Nephron (organoid): Measurements from ENCODE around the gene HMX1.

Experiments used
- H3K27ac Mint-ChIP-seq, 3 experiments: 2 replicates each; pipeline ENCODE4 v1.8.0; 2020; ENCODE audit warnings: mixed read lengths in 3 of 3, mild to moderate bottlenecking in 2 of 3, moderate library complexity in 1 of 3
- H3K27me3 Mint-ChIP-seq: 2 replicates; pipeline ENCODE4 v1.8.0; 2021; ENCODE audit warnings: low read depth, mild to moderate bottlenecking, moderate library complexity, mixed read lengths
- H3K36me3 Mint-ChIP-seq: 2 replicates; pipeline ENCODE4 v1.8.0; 2020; ENCODE audit warnings: low read depth, mixed read lengths
- H3K4me1 Mint-ChIP-seq: 2 replicates; pipeline ENCODE4 v1.8.0; 2020; ENCODE audit warnings: mixed read lengths
- H3K4me3 Mint-ChIP-seq, 3 experiments: 2 replicates each; pipeline ENCODE4 v1.8.0; 2020; ENCODE audit warnings: mild to moderate bottlenecking in 3 of 3, mixed read lengths in 3 of 3, moderate library complexity in 2 of 3
- H3K9me3 Mint-ChIP-seq: 2 replicates; pipeline ENCODE4 v1.8.0; 2020; ENCODE audit warnings: mixed read lengths
- TF ChIP-seq, protein P1 (sequence below), 3 experiments: fragments of 200-600 bp; sonication (generic); IDR thresholded peaks; one replicate each; pipeline ENCODE4 v1.5.0; 2021; ENCODE audit warnings: antibody characterized with exemption in 3 of 3; ENCODE audit not compliant: unreplicated experiment in 3 of 3

The HMX1 gene

DNA sequence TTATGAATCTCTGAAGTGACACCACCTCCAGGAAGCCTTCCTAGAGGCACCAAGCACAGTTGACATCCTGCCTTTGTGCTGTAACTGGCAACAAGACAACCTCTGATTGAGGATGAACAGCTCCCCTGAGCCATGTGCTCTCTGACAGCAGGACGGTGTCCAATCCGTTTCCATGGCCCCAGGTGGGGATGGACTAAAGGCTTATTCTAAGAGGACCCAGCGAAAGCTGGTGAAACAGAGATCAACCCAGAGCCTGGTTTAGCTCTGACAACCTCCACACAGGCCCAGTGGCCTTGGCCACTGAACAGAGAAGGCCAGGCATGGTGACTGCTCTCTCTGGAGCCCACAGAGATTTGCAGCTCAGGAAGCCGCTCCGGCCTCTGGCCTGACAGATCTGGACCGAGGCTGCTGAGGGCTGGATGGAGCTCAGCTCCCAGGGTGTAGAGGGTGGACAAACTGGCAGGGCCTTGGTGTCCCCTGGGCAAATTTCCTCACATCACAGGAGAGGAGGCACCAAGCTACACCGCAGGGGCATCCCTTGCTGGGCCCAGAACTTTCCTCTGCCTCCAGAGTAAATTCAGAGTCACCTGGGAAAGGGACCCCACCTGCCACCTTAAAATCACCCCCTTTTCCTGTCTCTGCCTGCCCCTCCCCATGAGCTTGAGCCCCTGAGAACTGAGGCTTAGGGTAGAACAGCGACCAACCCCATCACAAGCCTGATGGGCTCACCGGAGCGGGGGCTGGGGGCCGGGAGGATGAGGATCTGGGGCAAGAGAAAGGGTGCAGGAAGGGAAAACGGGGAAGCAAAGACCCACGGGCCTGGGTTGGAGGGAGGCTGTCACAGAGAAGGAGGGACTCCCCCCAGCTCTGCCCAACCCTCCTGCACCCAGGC, 40.2 kb downstream of the HMX1 start:
- H3K4me3 Mint-ChIP-seq: no peak overlapping the region
- peaks cover 10% of the 10 kb centered on the region for H3K9me3 Mint-ChIP-seq
- no peaks in the 10 kb centered on the region for H3K4me1 Mint-ChIP-seq
- H3K27ac Mint-ChIP-seq: no peak overlapping the region
- TF ChIP-seq, protein P1, sequence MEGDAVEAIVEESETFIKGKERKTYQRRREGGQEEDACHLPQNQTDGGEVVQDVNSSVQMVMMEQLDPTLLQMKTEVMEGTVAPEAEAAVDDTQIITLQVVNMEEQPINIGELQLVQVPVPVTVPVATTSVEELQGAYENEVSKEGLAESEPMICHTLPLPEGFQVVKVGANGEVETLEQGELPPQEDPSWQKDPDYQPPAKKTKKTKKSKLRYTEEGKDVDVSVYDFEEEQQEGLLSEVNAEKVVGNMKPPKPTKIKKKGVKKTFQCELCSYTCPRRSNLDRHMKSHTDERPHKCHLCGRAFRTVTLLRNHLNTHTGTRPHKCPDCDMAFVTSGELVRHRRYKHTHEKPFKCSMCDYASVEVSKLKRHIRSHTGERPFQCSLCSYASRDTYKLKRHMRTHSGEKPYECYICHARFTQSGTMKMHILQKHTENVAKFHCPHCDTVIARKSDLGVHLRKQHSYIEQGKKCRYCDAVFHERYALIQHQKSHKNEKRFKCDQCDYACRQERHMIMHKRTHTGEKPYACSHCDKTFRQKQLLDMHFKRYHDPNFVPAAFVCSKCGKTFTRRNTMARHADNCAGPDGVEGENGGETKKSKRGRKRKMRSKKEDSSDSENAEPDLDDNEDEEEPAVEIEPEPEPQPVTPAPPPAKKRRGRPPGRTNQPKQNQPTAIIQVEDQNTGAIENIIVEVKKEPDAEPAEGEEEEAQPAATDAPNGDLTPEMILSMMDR (IDR thresholded peaks at IDR 0.05; ENCODE audit: unreplicated experiment in 3 of 3): no peak
- peaks cover 50% of the 10 kb centered on the region for H3K27me3 Mint-ChIP-seq
- H3K36me3 Mint-ChIP-seq: no peaks in the 10 kb centered on the region

DNA sequence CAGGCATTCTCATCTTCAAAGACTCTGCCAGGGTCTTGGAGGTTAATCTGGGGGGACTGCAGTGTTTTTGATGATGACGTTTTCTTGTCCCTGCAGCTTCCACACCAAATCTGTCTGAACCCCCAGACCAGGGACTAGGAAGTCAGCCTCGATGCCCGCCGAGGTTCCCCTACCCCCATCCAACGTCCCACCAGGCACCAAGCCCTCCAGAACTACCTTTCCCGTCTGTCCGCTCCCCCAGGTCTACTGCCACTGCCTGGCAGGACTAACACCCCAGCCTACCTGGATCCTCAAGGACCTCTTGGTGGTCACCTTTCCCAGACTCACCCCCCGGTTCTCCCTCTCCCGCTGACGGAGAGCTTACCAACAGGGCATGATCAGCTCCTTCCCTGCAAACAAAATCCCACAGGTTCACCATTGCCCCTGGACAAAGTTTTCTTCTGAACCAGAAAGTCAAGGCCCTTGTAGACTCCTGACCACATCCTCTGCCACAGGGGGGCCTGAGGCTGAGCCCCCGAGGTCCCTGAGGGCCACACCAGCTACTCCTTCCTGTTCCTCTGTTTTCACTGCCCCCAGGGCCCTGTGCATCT, 40.9 kb downstream of the HMX1 start:
- Mint-ChIP-seq H3K27ac (no peak overlapping the region), H3K4me1 (no peaks in the 10 kb centered on the region), H3K27me3 (peaks cover 52% of the 10 kb centered on the region), H3K9me3 (peaks cover 10% of the 10 kb centered on the region), H3K4me3 (no peak overlapping the region), H3K36me3 (no peaks in the 10 kb centered on the region)
- TF ChIP-seq, protein P1 (IDR thresholded peaks at IDR 0.05; ENCODE audit: unreplicated experiment in 3 of 3): no peak

DNA sequence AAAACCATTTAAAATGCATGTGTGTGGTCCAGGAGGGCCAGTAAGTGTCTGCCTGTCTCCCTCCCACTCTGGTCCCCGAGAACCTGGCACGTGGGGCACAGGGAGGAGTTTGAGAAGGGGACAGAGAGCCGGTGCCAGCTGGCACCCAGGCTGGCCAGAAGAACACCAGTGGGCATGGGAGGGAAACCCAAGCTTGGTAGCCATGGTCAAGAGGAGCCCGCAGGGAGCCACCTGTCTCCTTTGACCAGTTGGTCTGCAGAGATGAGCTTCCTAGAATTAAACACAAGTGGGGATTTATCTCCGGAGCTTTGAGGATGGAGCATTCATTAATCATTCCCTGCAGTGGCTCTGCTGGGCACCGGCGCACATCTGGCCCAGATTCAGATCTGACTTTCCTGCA, 41.6 kb downstream of the HMX1 start:
- no peaks in the 10 kb centered on the region for H3K36me3 Mint-ChIP-seq
- H3K27me3 Mint-ChIP-seq: peaks cover 58% of the 10 kb centered on the region
- no peak overlapping the region for H3K4me3 Mint-ChIP-seq
- H3K4me1 Mint-ChIP-seq: no peaks in the 10 kb centered on the region
- H3K27ac Mint-ChIP-seq: no peak overlapping the region
- H3K9me3 Mint-ChIP-seq: peaks cover 10% of the 10 kb centered on the region
- TF ChIP-seq, protein P1 (IDR thresholded peaks at IDR 0.05; ENCODE audit: unreplicated experiment in 3 of 3): no peak

DNA sequence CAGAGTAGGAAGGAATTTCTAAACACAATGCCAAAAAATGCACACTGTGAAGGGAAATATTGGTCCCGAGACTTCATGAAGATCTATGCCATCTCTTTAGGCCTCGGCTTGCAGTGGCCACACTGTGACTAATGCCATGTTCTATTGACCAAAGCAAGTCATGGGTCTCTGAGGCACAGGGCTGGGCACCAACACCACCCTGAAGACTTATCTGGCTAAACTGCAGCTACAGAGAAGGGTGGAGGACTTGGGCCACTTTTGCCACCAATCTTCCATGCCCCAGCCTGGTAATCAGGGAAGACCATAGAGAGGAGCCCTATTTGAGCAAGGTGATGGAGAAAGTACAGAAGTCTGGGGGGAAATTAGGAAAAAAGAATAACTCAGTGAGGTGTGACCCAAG, 42.1 kb downstream of the HMX1 start:
- Mint-ChIP-seq H3K4me3 (no peak overlapping the region), H3K36me3 (no peaks in the 10 kb centered on the region), H3K4me1 (no peaks in the 10 kb centered on the region), H3K27ac (peak overlapping the region in 1 of 3 experiments; percentile 66), H3K9me3 (peaks cover 10% of the 10 kb centered on the region), H3K27me3 (peaks cover 59% of the 10 kb centered on the region)
- TF ChIP-seq, protein P1 (IDR thresholded peaks at IDR 0.05; ENCODE audit: unreplicated experiment in 3 of 3): no peak

DNA sequence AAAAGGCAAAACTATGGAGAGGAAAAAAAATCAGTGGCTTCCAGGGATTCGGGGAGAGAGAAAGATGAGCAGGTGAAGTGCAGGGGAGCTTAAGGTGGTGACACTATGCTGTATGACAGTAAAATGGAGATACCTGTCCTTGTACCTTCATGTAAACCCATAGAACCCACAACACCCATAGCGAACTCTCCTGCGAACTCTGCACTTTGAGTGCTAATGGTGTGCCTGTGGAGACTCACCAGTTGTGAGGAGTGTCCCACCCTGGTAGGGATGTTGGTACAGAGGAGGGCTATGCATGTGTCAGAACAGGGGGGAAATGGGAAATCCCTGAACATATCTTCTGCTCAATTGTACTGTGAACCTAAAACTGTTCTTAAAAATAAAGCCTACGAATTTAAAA, 42.8 kb downstream of the HMX1 start:
- peaks cover 10% of the 10 kb centered on the region for H3K9me3 Mint-ChIP-seq
- H3K27me3 Mint-ChIP-seq: peaks cover 63% of the 10 kb centered on the region
- peak overlapping the region in 1 of 3 experiments; percentile 18 for H3K27ac Mint-ChIP-seq
- TF ChIP-seq, protein P1 (IDR thresholded peaks at IDR 0.05; ENCODE audit: unreplicated experiment in 3 of 3): no peak
- no peaks in the 10 kb centered on the region for H3K4me1 Mint-ChIP-seq
- no peaks in the 10 kb centered on the region for H3K36me3 Mint-ChIP-seq
- H3K4me3 Mint-ChIP-seq: no peak overlapping the region
